ENCODE measurements around the gene PRKCE.
"Not testable (repeated sequence)": the region's sequence is repeated elsewhere in the genome, so short reads cannot be mapped to it uniquely, and the experiment has no call there.

PRKCE gene

GRCh38 chr2:45907592-45907991 is 256.1 kb downstream of the PRKCE start:
- DNase-seq (ENCODE audit: insufficient read length) (no peak), FAIRE-seq (no peak)
- no peak for TF ChIP-seq TAF1 (IDR thresholded peaks at IDR 0.05; ENCODE audit: borderline replicate concordance, low read depth, low read length)
- no peak for TF ChIP-seq POLR2AphosphoS5 (IDR thresholded peaks at IDR 0.05; ENCODE audit: low read depth, low read length)
- no peak for TF ChIP-seq POLR2A (IDR thresholded peaks at IDR 0.05; ENCODE audit: low read depth, low read length)

- no peak for TF ChIP-seq POLR2AphosphoS5 (IDR thresholded peaks at IDR 0.05; ENCODE audit: low read depth, low read length)
- no peak for TF ChIP-seq POLR2A (IDR thresholded peaks at IDR 0.05; ENCODE audit: low read depth, low read length)
- no peak for TF ChIP-seq TAF1 (IDR thresholded peaks at IDR 0.05; ENCODE audit: borderline replicate concordance, low read depth, low read length)
- DNase-seq (ENCODE audit: insufficient read length) (no peak), FAIRE-seq (no peak)
Observed at GRCh38 chr2:45908316-45909170, 257.1 kb downstream of the PRKCE start.

GRCh38 chr2:45909171-45909565 is 257.7 kb downstream of the PRKCE start:
- TF ChIP-seq POLR2A (IDR thresholded peaks at IDR 0.05; ENCODE audit: low read depth, low read length), result no peak
- no peak for TF ChIP-seq TAF1 (IDR thresholded peaks at IDR 0.05; ENCODE audit: borderline replicate concordance, low read depth, low read length)
- no peak for TF ChIP-seq POLR2AphosphoS5 (IDR thresholded peaks at IDR 0.05; ENCODE audit: low read depth, low read length)
- no peak for FAIRE-seq
- no peak for DNase-seq (ENCODE audit: insufficient read length)

- FAIRE-seq (peak; percentile 76), DNase-seq (ENCODE audit: insufficient read length) (peak; percentile 30)
- TF ChIP-seq TAF1 (IDR thresholded peaks at IDR 0.05; ENCODE audit: borderline replicate concordance, low read depth, low read length) (no peak), POLR2A (IDR thresholded peaks at IDR 0.05; ENCODE audit: low read depth, low read length) (no peak), POLR2AphosphoS5 (IDR thresholded peaks at IDR 0.05; ENCODE audit: low read depth, low read length) (no peak)
Observed at GRCh38 chr2:45909677-45910191, 258.3 kb downstream of the PRKCE start.

- TF ChIP-seq POLR2AphosphoS5 (IDR thresholded peaks at IDR 0.05; ENCODE audit: low read depth, low read length), result no peak
- DNase-seq (ENCODE audit: insufficient read length), result no peak
- FAIRE-seq, result no peak
Observed at GRCh38 chr2:45910473-45911060, 259.1 kb downstream of the PRKCE start.

GRCh38 chr2:45911538-45911937 is 260.1 kb downstream of the PRKCE start:
- DNase-seq (ENCODE audit: insufficient read length) (no peak), FAIRE-seq (no peak)
- TF ChIP-seq TAF1 (IDR thresholded peaks at IDR 0.05; ENCODE audit: borderline replicate concordance, low read depth, low read length) (no peak), POLR2A (IDR thresholded peaks at IDR 0.05; ENCODE audit: low read depth, low read length) (no peak), POLR2AphosphoS5 (IDR thresholded peaks at IDR 0.05; ENCODE audit: low read depth, low read length) (no peak)

- FAIRE-seq (no peak), DNase-seq (ENCODE audit: insufficient read length) (no peak)
- TF ChIP-seq POLR2A (IDR thresholded peaks at IDR 0.05; ENCODE audit: low read depth, low read length), result no peak
- TF ChIP-seq POLR2AphosphoS5 (IDR thresholded peaks at IDR 0.05; ENCODE audit: low read depth, low read length), result no peak
- no peak for TF ChIP-seq TAF1 (IDR thresholded peaks at IDR 0.05; ENCODE audit: borderline replicate concordance, low read depth, low read length)
Observed at GRCh38 chr2:45912109-45912508, 260.6 kb downstream of the PRKCE start.

GRCh38 chr2:45913539-45913938 is 262.1 kb downstream of the PRKCE start:
- DNase-seq (ENCODE audit: insufficient read length) (no peak), FAIRE-seq (no peak)
- TF ChIP-seq TAF1 (IDR thresholded peaks at IDR 0.05; ENCODE audit: borderline replicate concordance, low read depth, low read length) (no peak), POLR2AphosphoS5 (IDR thresholded peaks at IDR 0.05; ENCODE audit: low read depth, low read length) (no peak), POLR2A (IDR thresholded peaks at IDR 0.05; ENCODE audit: low read depth, low read length) (no peak)

- DNase-seq (ENCODE audit: insufficient read length) (no peak), FAIRE-seq (no peak)
- no peak for TF ChIP-seq POLR2AphosphoS5 (IDR thresholded peaks at IDR 0.05; ENCODE audit: low read depth, low read length)
- TF ChIP-seq POLR2A (IDR thresholded peaks at IDR 0.05; ENCODE audit: low read depth, low read length), result no peak
- TF ChIP-seq TAF1 (IDR thresholded peaks at IDR 0.05; ENCODE audit: borderline replicate concordance, low read depth, low read length), result no peak
Observed at GRCh38 chr2:45915523-45915922, 264.0 kb downstream of the PRKCE start.

- DNase-seq (ENCODE audit: insufficient read length), result not testable (repeated sequence)
Observed at GRCh38 chr2:45917561-45918176, 266.2 kb downstream of the PRKCE start.

GRCh38 chr2:45918463-45919159 is 267.1 kb downstream of the PRKCE start:
- FAIRE-seq (no peak), DNase-seq (ENCODE audit: insufficient read length) (no peak)
- TF ChIP-seq POLR2A (IDR thresholded peaks at IDR 0.05; ENCODE audit: low read depth, low read length), result no peak
- TF ChIP-seq POLR2AphosphoS5 (IDR thresholded peaks at IDR 0.05; ENCODE audit: low read depth, low read length), result no peak
- no peak for TF ChIP-seq TAF1 (IDR thresholded peaks at IDR 0.05; ENCODE audit: borderline replicate concordance, low read depth, low read length)

More at GRCh38 chr2:45917561-45918176, 266.2 kb downstream of the PRKCE start:
- not testable (repeated sequence) for FAIRE-seq
